HG03442 (cell line): ENCODE data around the gene SUCLA2.

Experiments used
- ATAC-seq: cut with Tn5 transposase; IDR thresholded peaks from one replicate; pipeline ENCODE4 v1.9.1; 2021; ENCODE audit warnings: mild to moderate bottlenecking, moderate library complexity; ENCODE audit not compliant: unreplicated experiment

Gene SUCLA2

GRCh38 chr13:47904891-47905290, 96.2 kb downstream of the SUCLA2 start:
- ATAC-seq: no peak

DNA sequence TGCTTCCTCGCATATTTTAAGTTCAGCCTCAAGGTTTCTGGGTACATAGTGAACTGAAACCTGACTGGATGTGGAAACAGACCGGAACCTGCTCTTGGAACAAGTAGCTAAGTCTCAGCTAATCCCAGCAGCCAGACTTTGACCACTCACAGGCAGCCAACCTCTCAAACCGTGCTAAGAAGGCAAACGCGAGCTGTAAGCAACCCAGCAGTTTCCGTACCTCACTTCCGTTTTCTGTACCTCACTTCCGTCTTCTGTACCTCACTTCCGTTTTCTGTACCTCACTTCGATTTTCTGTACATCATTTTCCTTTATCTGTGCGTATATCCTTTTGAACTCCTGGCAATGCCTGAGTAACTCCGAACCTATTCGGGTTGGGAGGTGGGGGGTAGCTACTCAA, 96.8 kb downstream of the SUCLA2 start:
- ATAC-seq: no peak

DNA sequence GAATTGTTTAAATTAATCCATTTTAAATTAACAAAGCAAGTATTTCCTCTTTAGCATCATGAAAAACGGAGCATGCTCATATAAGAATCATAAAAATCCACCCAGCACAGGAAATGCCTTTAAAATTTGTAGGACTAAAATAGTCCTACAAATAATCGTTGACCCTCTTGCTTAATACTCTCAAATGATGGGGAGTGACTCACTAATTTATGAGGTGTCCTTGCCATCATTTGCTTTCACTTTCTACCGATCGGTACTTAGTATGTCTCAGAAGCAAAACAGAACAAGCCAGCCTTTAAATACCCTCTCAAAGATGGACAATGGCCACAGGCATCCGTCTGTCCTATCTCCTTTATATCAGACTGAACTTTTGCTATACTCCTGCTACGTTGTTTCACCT, 97.2 kb downstream of the SUCLA2 start:
- no peak for ATAC-seq

DNA sequence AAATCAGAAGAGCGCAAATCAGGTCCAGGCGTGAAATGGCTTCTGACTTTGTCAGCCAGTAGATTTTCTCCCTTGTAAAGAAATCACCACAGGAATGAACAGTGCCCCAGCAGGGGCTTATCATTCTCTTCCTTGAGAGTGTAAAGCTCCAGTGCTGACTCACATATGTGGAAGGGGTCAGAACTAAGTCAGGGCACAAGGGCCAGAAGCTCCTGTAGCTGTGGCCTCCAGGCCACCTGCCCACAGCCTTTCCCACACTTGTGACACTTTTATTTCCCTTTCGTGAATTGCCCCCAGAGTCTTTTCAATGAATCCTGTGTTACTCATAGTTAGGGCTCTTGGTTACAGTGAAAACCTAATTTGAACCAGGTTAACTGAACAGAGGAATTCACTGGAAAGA, 99.6 kb downstream of the SUCLA2 start:
- ATAC-seq: no peak

DNA sequence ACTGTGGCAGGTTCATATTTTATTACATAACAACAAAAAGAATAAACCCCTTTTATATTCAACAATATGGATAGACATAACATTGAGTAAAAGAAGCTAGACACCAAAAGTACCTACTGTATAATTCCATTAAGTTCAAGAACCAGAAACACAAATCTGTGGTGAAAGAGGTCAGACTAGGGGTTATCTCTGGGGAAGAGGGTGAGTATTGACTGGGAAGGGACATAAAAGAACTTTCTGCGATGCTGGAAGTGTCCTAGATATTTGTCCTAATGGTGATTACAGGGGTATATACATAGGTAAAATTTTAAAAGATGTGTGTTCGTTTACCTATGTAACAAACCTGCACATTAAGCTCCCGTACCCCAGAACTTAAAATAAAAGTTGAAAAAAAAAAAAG, 103.0 kb downstream of the SUCLA2 start:
- ATAC-seq: no peak

GRCh38 chr13:47897411-47898050, 103.5 kb downstream of the SUCLA2 start:
- no peak for ATAC-seq

DNA sequence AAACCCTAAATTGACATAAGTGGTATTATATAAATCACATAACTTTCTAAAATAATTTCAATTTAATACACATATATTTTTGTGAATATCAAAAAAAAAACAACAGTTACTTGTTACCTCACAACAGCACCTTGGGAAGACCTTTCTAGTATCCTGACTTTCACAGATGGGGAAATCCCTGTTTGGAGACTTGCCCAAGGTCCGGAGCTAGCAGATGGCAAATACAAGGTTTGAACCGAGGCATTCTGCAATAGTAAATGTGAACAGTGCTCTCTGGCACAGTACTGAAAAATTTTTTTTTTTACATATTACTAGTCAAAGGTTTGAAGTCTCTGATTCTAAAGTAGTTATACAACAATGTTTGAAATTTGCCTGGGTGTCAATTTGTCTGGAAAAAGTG, 104.5 kb downstream of the SUCLA2 start:
- ATAC-seq: no peak

- ATAC-seq: no peak
Observed at GRCh38 chr13:47896111-47896510, 105.0 kb downstream of the SUCLA2 start.

DNA sequence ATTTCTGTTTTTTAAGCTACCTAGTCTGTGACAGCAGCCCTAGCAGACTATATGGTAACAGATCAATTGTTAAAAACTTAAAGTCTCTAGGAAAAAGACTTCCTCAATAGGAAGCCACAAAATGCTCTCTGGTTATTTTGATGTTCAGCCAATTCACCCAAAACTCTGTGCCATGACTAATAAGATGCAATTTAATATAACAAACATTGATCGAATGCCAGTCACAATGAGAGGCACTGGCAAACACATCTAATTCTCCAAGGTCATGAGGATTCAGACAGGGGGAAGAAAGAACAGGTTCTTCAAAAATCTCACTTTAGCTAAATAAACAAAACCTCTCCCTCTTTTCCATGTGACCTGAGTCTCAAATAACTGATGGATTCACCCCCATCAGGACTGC, 107.5 kb downstream of the SUCLA2 start:
- ATAC-seq: no peak
